DND-41 (cell line): ENCODE measurements around the gene SLC31A1.

Source experiments
- CTCF ChIP-seq: IDR thresholded peaks from 2 replicates; pipeline ENCODE4 v1.5.1; 2012; ENCODE audit warnings: borderline replicate concordance, low read length, moderate library complexity, mild to moderate bottlenecking; ENCODE audit not compliant: poor library complexity, severe bottlenecking; ENCODE audit errors: extremely low read depth
- EZH2 ChIP-seq: IDR thresholded peaks from 3 replicates; pipeline ENCODE4 v1.6.1; 2012; ENCODE audit warnings: borderline replicate concordance, low read depth, mild to moderate bottlenecking, moderate library complexity, low read length, inconsistent platforms; ENCODE audit not compliant: severe bottlenecking

DNA sequence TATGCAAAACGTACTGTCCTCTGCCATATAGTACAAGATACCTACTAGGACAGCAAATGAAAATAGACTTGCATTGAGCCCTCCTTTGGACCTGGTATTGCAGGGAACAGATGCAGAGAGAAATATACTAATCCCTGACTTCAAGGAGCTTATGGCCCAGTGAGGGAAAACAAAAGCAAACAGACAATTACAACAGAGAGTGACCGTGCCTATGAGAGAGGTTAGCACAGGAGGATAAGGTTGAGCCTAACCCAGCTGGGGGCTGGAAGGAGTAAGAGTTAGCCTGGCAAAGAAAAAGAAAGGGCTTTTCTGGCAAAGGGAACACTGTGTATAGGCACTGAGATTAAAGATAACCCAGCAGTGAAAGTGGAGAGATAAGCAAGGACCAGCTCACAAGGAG, 48.5 kb downstream of the SLC31A1 start:
- TF ChIP-seq CTCF (no peak), EZH2 (no peak)
